H1 (cell line): ENCODE measurements around the gene SRGAP3. TPM values are rescaled to one million over a fixed set of nuclear protein-coding genes. Genes with fewer than 3 reads are reported as not detected.

Experiments used
- CTCF ChIA-PET: fragments of 300-600 bp; sonication (Branson Sonifier 250); formaldehyde crosslinking; loops from one replicate; lab custom pipeline; 2021; ENCODE audit not compliant: partially characterized antibody; lab: Charles Lee
- POLR2A ChIA-PET: fragments of 300-600 bp; sonication (Branson Sonifier 250); formaldehyde crosslinking; loops from one replicate; lab custom pipeline; 2021; ENCODE audit warnings: inconsistent platforms; ENCODE audit not compliant: partially characterized antibody; lab: Charles Lee
- DNase-seq, 2 experiments: peaks; one replicate each; pipeline versions ENCODE4 v3.0.0 to v3.0.0-alpha.2; 2010 to 2022; ENCODE audit warnings: low spot score in 2 of 2, low read depth in 1 of 2, mixed read lengths in 1 of 2
- FAIRE-seq: peaks from 2 replicates; lab custom pipeline; 2011; peaks lifted over from hg19 to GRCh38; lab: Jason Lieb, UNC
- H2AFZ ChIP-seq: 2 replicates; pipeline ENCODE4 v1.8.1; 2012; ENCODE audit warnings: low read length, inconsistent platforms
- H2AK5ac ChIP-seq: 2 replicates; pipeline ENCODE4 v1.6.1; 2013; ENCODE audit warnings: low read depth, low read length
- H2BK120ac ChIP-seq: replicated peaks from 2 replicates; pipeline ENCODE3; 2013; ENCODE audit warnings: low read depth, low read length, inconsistent platforms
- H2BK12ac ChIP-seq: 2 replicates; pipeline ENCODE4 v1.6.1; 2013; ENCODE audit warnings: low read depth, low read length
- H2BK15ac ChIP-seq: 2 replicates; pipeline ENCODE4 v1.6.1; 2013; ENCODE audit warnings: low read length
- H2BK20ac ChIP-seq: 2 replicates; pipeline ENCODE4 v1.6.1; 2013; ENCODE audit warnings: low read length
- H2BK5ac ChIP-seq: 2 replicates; pipeline ENCODE4 v1.6.1; 2013; ENCODE audit warnings: low read depth, low read length
- H3K14ac ChIP-seq: 2 replicates; pipeline ENCODE4 v1.6.1; 2013; ENCODE audit warnings: inconsistent platforms; ENCODE audit not compliant: insufficient read length
- H3K18ac ChIP-seq: 2 replicates; pipeline ENCODE4 v1.6.1; 2013; ENCODE audit warnings: low read length; ENCODE audit errors: extremely low read depth
- H3K23ac ChIP-seq: 2 replicates; pipeline ENCODE4 v1.6.1; 2013; ENCODE audit warnings: inconsistent platforms; ENCODE audit not compliant: insufficient read length
- H3K23me2 ChIP-seq: 2 replicates; pipeline ENCODE4 v1.6.1; 2013; ENCODE audit warnings: low read depth, low read length
- H3K27ac ChIP-seq: 2 replicates; pipeline ENCODE4 v1.6.1; 2011; ENCODE audit warnings: low read depth, low read length, inconsistent platforms
- H3K27me3 ChIP-seq, 4 experiments: replicated peaks in 1 of 4; 1 replicate in 1 of 4; 2 replicates in 3 of 4; pipeline versions ENCODE4 v1.6.1 to v1.8.1; 2011 to 2013; ENCODE audit warnings: low read length in 3 of 4, mild to moderate bottlenecking in 3 of 4, inconsistent platforms in 2 of 4, mixed read lengths in 2 of 4, moderate library complexity in 1 of 4; ENCODE audit not compliant: control insufficient read depth in 3 of 4, insufficient read depth in 3 of 4; ENCODE audit errors: extremely low read depth in 1 of 4
- H3K36me3 ChIP-seq, 4 experiments: 2 replicates each; pipeline versions ENCODE4 v1.6.1 to v1.8.1; 2011 to 2013; ENCODE audit warnings: mild to moderate bottlenecking in 4 of 4, low read length in 3 of 4, moderate library complexity in 2 of 4, control low read depth in 1 of 4, inconsistent platforms in 1 of 4; ENCODE audit not compliant: insufficient read depth in 4 of 4, control insufficient read depth in 2 of 4
- H3K4ac ChIP-seq: replicated peaks from 2 replicates; pipeline ENCODE3; 2013; ENCODE audit warnings: low read length, low read depth, mixed read lengths, inconsistent platforms; ENCODE audit not compliant: insufficient read length
- H3K4me1 ChIP-seq, 4 experiments: replicated peaks in 1 of 4; 1 replicate in 1 of 4; 2 replicates in 3 of 4; pipeline versions ENCODE4 v1.6.1 to v1.8.1; 2011 to 2013; ENCODE audit warnings: low read length in 3 of 4, inconsistent platforms in 2 of 4, mixed read lengths in 1 of 4; ENCODE audit not compliant: insufficient read depth in 4 of 4, control insufficient read depth in 3 of 4
- H3K4me2 ChIP-seq, 2 experiments: 2 replicates each; pipeline versions ENCODE4 v1.6.1 to v1.8.1; 2011 to 2013; ENCODE audit warnings: low read depth in 2 of 2, low read length in 2 of 2, control low read depth in 1 of 2, inconsistent platforms in 1 of 2, mild to moderate bottlenecking in 1 of 2; ENCODE audit not compliant: insufficient read depth in 1 of 2
- H3K4me3 ChIP-seq, 4 experiments: fragments of 200-600, 300-600 bp in 1 of 4; sonication (generic), shearing (Covaris generic), sonication (Bioruptor Twin) in 1 of 4; 2 replicates each; pipeline versions ENCODE4 v1.5.1 to v1.8.1; 2011 to 2016; ENCODE audit warnings: low read length in 4 of 4, low read depth in 3 of 4, control low read depth in 2 of 4, inconsistent platforms in 2 of 4, mild to moderate bottlenecking in 2 of 4, mixed read lengths in 1 of 4, moderate library complexity in 1 of 4; ENCODE audit not compliant: insufficient read depth in 2 of 4; ENCODE audit errors: extremely low read depth in 1 of 4
- H3K56ac ChIP-seq: replicated peaks from 2 replicates; pipeline ENCODE3; 2013; ENCODE audit warnings: low read depth, mild to moderate bottlenecking, mixed read lengths, low read length, inconsistent platforms; ENCODE audit not compliant: insufficient read length
- H3K79me1 ChIP-seq: 2 replicates; pipeline ENCODE4 v1.6.1; 2013; ENCODE audit warnings: low read depth, low read length, control low read depth
- H3K79me2 ChIP-seq, 2 experiments: 2 replicates each; pipeline versions ENCODE4 v1.6.1 to v1.8.1; 2012 to 2013; ENCODE audit warnings: low read length in 2 of 2, mild to moderate bottlenecking in 2 of 2, inconsistent platforms in 1 of 2; ENCODE audit not compliant: insufficient read depth in 2 of 2, control insufficient read depth in 1 of 2
- H3K9ac ChIP-seq, 4 experiments: replicated peaks in 1 of 4; 1 replicate in 1 of 4; 2 replicates in 3 of 4; pipeline versions ENCODE4 v1.6.1 to v1.8.1; 2011 to 2013; ENCODE audit warnings: low read depth in 3 of 4, low read length in 3 of 4, control low read depth in 2 of 4, mild to moderate bottlenecking in 2 of 4, moderate library complexity in 2 of 4, inconsistent platforms in 1 of 4; ENCODE audit errors: extremely low read depth in 1 of 4
- H3K9me3 ChIP-seq, 2 experiments: 2 replicates each; pipeline versions ENCODE4 v1.6.1 to v1.8.1; 2012 to 2013; ENCODE audit warnings: mild to moderate bottlenecking in 2 of 2, moderate library complexity in 2 of 2, control low read depth in 1 of 2, inconsistent platforms in 1 of 2, low read depth in 1 of 2, low read length in 1 of 2, mixed read lengths in 1 of 2; ENCODE audit not compliant: insufficient read depth in 2 of 2
- H4K20me1 ChIP-seq, 2 experiments: replicated peaks in 1 of 2; 2 replicates each; pipeline versions ENCODE3 to v1.8.1; 2011 to 2013; ENCODE audit warnings: inconsistent platforms in 2 of 2, low read length in 2 of 2, mild to moderate bottlenecking in 1 of 2; ENCODE audit not compliant: insufficient read depth in 2 of 2, control insufficient read depth in 1 of 2
- H4K5ac ChIP-seq: 2 replicates; pipeline ENCODE4 v1.6.1; 2013; ENCODE audit warnings: low read length, low read depth, mixed read lengths, inconsistent platforms; ENCODE audit not compliant: insufficient read length
- H4K8ac ChIP-seq: 2 replicates; pipeline ENCODE4 v1.8.0; 2013; ENCODE audit warnings: mild to moderate bottlenecking, moderate library complexity, low read length, inconsistent platforms; ENCODE audit not compliant: insufficient read depth; ENCODE audit errors: extremely low read depth
- H4K91ac ChIP-seq: replicated peaks from 2 replicates; pipeline ENCODE3; 2013; ENCODE audit warnings: low read length, mixed read lengths, inconsistent platforms; ENCODE audit not compliant: insufficient read length
- BRCA1 ChIP-seq: IDR thresholded peaks from 2 replicates; pipeline ENCODE4 v1.6.1; 2012; ENCODE audit warnings: low read depth, low read length, improper control_type of control experiment
- CREB1 ChIP-seq: IDR thresholded peaks from 2 replicates; pipeline ENCODE4 v1.6.1; 2012; ENCODE audit warnings: inconsistent platforms
- EGR1 ChIP-seq: IDR thresholded peaks from 2 replicates; pipeline ENCODE4 v1.6.1; 2011; ENCODE audit warnings: low read depth, low read length, borderline replicate concordance
- GTF2F1 ChIP-seq: IDR thresholded peaks from 2 replicates; pipeline ENCODE4 v1.6.1; 2012; ENCODE audit warnings: low read depth, low read length, improper control_type of control experiment, borderline replicate concordance
- HDAC2 ChIP-seq, 2 experiments: fragments of 300-600 bp in 1 of 2; sonication (generic) in 1 of 2; IDR thresholded peaks; 2 replicates each; pipeline ENCODE4 v1.6.1; 2011 to 2012; ENCODE audit warnings: low read depth in 2 of 2, low read length in 2 of 2, mild to moderate bottlenecking in 2 of 2, moderate library complexity in 2 of 2, borderline replicate concordance in 1 of 2, inconsistent platforms in 1 of 2
- JUN ChIP-seq: IDR thresholded peaks from 2 replicates; pipeline ENCODE4 v1.6.1; 2011; ENCODE audit warnings: low read depth, mild to moderate bottlenecking, improper control_type of control experiment, low read length
- NANOG ChIP-seq: IDR thresholded peaks from 2 replicates; pipeline ENCODE4 v1.6.1; 2011; ENCODE audit warnings: low read length, low read depth, mild to moderate bottlenecking, inconsistent platforms; ENCODE audit not compliant: insufficient read depth, poor library complexity, severe bottlenecking
- RAD21 ChIP-seq, 2 experiments: IDR thresholded peaks in 1 of 2; conservative IDR thresholded peaks in 1 of 2; 2 replicates each; pipeline ENCODE4 v1.6.1; 2011; ENCODE audit warnings: low read depth in 2 of 2, low read length in 2 of 2, improper control_type of control experiment in 1 of 2, inconsistent platforms in 1 of 2, mild to moderate bottlenecking in 1 of 2, moderate library complexity in 1 of 2
- SP2 ChIP-seq: IDR thresholded peaks from 2 replicates; pipeline ENCODE4 v1.6.1; 2012; ENCODE audit warnings: mild to moderate bottlenecking, low read length, inconsistent platforms
- TAF7 ChIP-seq: optimal IDR thresholded peaks from 2 replicates; pipeline ENCODE3; 2011; ENCODE audit warnings: low read depth, mild to moderate bottlenecking, inconsistent platforms, low read length, moderate library complexity, borderline replicate concordance
- TCF12 ChIP-seq: IDR thresholded peaks from 2 replicates; pipeline ENCODE4 v1.6.1; 2011; ENCODE audit warnings: low read depth, mild to moderate bottlenecking, low read length
- YY1 ChIP-seq: IDR thresholded peaks from 2 replicates; pipeline ENCODE4 v1.6.1; 2011; ENCODE audit warnings: low read depth, mild to moderate bottlenecking, low read length
- WGBS, 2 experiments: shearing (Covaris generic) in 1 of 2; methylation state at CpG; one replicate each; pipeline versions ENCODE4 v1.1.6 to v1.1.7; 2013 to 2015; ENCODE audit warnings: low lambda C conversion rate in 2 of 2, mixed read lengths in 2 of 2, inconsistent platforms in 1 of 2, low coverage in 1 of 2, missing lambda C conversion rate in 1 of 2; ENCODE audit not compliant: insufficient replicate concordance in 2 of 2, insufficient coverage in 1 of 2, insufficient read length in 1 of 2; ENCODE audit errors: extremely low coverage in 1 of 2, missing lambda C conversion rate in 1 of 2; 5-methylcytosine and 5-hydroxymethylcytosine counted together
- polyA plus RNA-seq, 7 experiments: library from polyadenylated mRNA; depleted of rRNA in 3 of 7; stranded (reverse) in 5 of 7; unstranded in 2 of 7; fragments of >200 nt in 5 of 7; fragments of 200-250 nt in 2 of 7; gene quantifications; 1 replicate in 5 of 7; 2 replicates in 1 of 7; 4 replicates in 1 of 7; pipeline versions ENCODE4 v1.2.1 to v1.2.3, GENCODE V29; 2011 to 2013; ENCODE audit warnings: missing spikeins in 2 of 7, mixed read lengths in 2 of 7
- total RNA-seq: library from RNA; stranded (reverse); fragmentation: NEBNext Ultra II Directional; extraction: Animal tissue kit (Norgen Biotek cat#: 25700); gene quantifications from 2 replicates; pipeline ENCODE4 v1.2.1, GENCODE V29; 2021

The SRGAP3 gene
- total and polyA plus RNA-seq, 2 of the 8 experiments (the other 6 are each of a cell fraction or from before 2014, with no cell fraction given), result 5.8 to 11.4 TPM

GRCh38 chr3:9280451-9281219 is 31.2 kb upstream of the SRGAP3 start:
- H2BK120ac ChIP-seq, result no peak overlapping the region
- no peaks in the 10 kb centered on the region for H3K27me3 ChIP-seq
- no peaks in the 10 kb centered on the region for H4K20me1 ChIP-seq
- no peak overlapping the region for H3K23ac ChIP-seq
- H3K23me2 ChIP-seq, result no peaks in the 10 kb centered on the region
- no peaks in the 10 kb centered on the region for H3K9me3 ChIP-seq
- H3K14ac ChIP-seq, result no peak overlapping the region
- no peak overlapping the region for H4K5ac ChIP-seq
- no peak overlapping the region for H3K27ac ChIP-seq
- H2BK12ac ChIP-seq, result no peak overlapping the region
- no peak overlapping the region for H2AFZ ChIP-seq
- H3K4ac ChIP-seq, result no peak overlapping the region
- ChIA-PET POLR2A (interaction anchor here (1.2 kb wide), 2 partner anchors 22 to 24 kb away, joined by 3 to 5 read pairs; no protein-coding TSS in a partner anchor), CTCF (interaction anchor here (0.6 to 2.5 kb wide), 18 partner anchors 10 to 486 kb away, joined by 3 to 13 read pairs (median 4); partner anchors contain the start of gene SRGAP3)
- H3K9ac ChIP-seq, result 0 out of 7 replicates have a peak overlapping the region, but pooled peaks of 1 of the 4 experiments have one; percentile 27
- H3K4me2 ChIP-seq, result no peak overlapping the region
- no peak overlapping the region for H4K8ac ChIP-seq
- DNase-seq, result no peak
- no peak overlapping the region; the same call in 1 of the 2 replicates for H2BK5ac ChIP-seq
- H3K79me1 ChIP-seq, result no peaks in the 10 kb centered on the region
- H3K79me2 ChIP-seq, result no peaks in the 10 kb centered on the region
- 73% methylated on average over 11 of the region's 11 CpGs; no CpG with 5 or more reads in 1 of the 2 experiments for WGBS, 2 experiments
- peak; percentile 32 for FAIRE-seq
- no peak overlapping the region for H2BK20ac ChIP-seq
- H3K36me3 ChIP-seq, result no peaks in the 10 kb centered on the region
- no peak overlapping the region for H4K91ac ChIP-seq
- no peak overlapping the region for H3K4me3 ChIP-seq
- peaks cover 5 to 8% (median 6%) of the 10 kb centered on the region in 4 experiments for H3K4me1 ChIP-seq
- H3K56ac ChIP-seq, result no peak overlapping the region
- no peak overlapping the region for H2AK5ac ChIP-seq
- no peak overlapping the region for H3K18ac ChIP-seq
- no peak overlapping the region; the same call in 1 of the 2 replicates for H2BK15ac ChIP-seq
- TF ChIP-seq RAD21 (IDR thresholded peaks at IDR 0.05 in 1 of 2, conservative IDR thresholded peaks at IDR 0.05 in 1 of 2; ENCODE audit: low read depth in 2 of 2, low read length in 2 of 2) (peak in 1 of 2 experiments; percentile 16; a peak in 1 of 4 replicates), CREB1 (no peak), BRCA1 (no peak), TAF7 (no peak), NANOG (no peak), HDAC2 (IDR thresholded peaks at IDR 0.05; ENCODE audit: borderline replicate concordance in 1 of 2, low read depth in 2 of 2, low read length in 2 of 2) (no peak), GTF2F1 (no peak), EGR1 (no peak), SP2 (no peak), TCF12 (no peak), JUN (no peak), YY1 (no peak)
